CD14-positive monocyte (primary cell): ENCODE data around the gene IGFALS. TPM values are rescaled to one million over a fixed set of nuclear protein-coding genes. Genes with fewer than 3 reads are reported as not detected.

Experiments used
- DNase-seq, 3 donors: peaks; one replicate each; pipeline ENCODE4 v3.0.0-alpha.2; 2011 to 2022
- H2AFZ ChIP-seq: 2 replicates; pipeline ENCODE4 v1.6.0; 2012; ENCODE audit warnings: mild to moderate bottlenecking, low read depth, low read length, inconsistent platforms; ENCODE audit not compliant: insufficient read depth, poor library complexity, severe bottlenecking
- H3K27ac ChIP-seq, 2 donors: 1 replicate in 1 of 2; 2 replicates in 1 of 2; pipeline ENCODE4 v1.5.1; 2012 to 2013; ENCODE audit warnings: low read length in 2 of 2, control low read depth in 1 of 2, inconsistent platforms in 1 of 2, low read depth in 1 of 2, mild to moderate bottlenecking in 1 of 2
- H3K27me3 ChIP-seq, 2 donors: one replicate each; pipeline versions ENCODE4 v1.6.0 to v1.6.1; 2011 to 2013; ENCODE audit warnings: low read length in 2 of 2; ENCODE audit not compliant: control insufficient read depth in 2 of 2, insufficient read depth in 2 of 2
- H3K36me3 ChIP-seq, 2 donors: replicated peaks in 1 of 2; 1 replicate in 1 of 2; 2 replicates in 1 of 2; pipeline versions ENCODE4 v1.5.1 to v1.6.1; 2012 to 2013; ENCODE audit warnings: low read length in 2 of 2, control low read depth in 1 of 2, inconsistent platforms in 1 of 2, mild to moderate bottlenecking in 1 of 2; ENCODE audit not compliant: insufficient read depth in 2 of 2, control insufficient read depth in 1 of 2
- H3K4me1 ChIP-seq, 2 donors: 1 replicate in 1 of 2; 2 replicates in 1 of 2; pipeline versions ENCODE4 v1.5.1 to v1.6.1; 2012 to 2013; ENCODE audit warnings: low read length in 2 of 2, control low read depth in 1 of 2, inconsistent platforms in 1 of 2, mild to moderate bottlenecking in 1 of 2, moderate library complexity in 1 of 2; ENCODE audit not compliant: insufficient read depth in 2 of 2, control insufficient read depth in 1 of 2
- H3K4me2 ChIP-seq: replicated peaks from 2 replicates; pipeline ENCODE3; 2012; ENCODE audit warnings: low read length, moderate library complexity, mild to moderate bottlenecking; ENCODE audit not compliant: poor library complexity, severe bottlenecking; ENCODE audit errors: extremely low read depth
- H3K4me3 ChIP-seq, 3 experiments: fragments of 200-600 bp in 1 of 3; sonication (generic) in 1 of 3; replicated peaks in 1 of 3; 1 replicate in 2 of 3; 2 replicates in 1 of 3; pipeline ENCODE4 v1.5.1; 2011 to 2013; ENCODE audit warnings: low read length in 3 of 3, mild to moderate bottlenecking in 3 of 3, control low read depth in 2 of 3, low read depth in 2 of 3, inconsistent platforms in 1 of 3, moderate library complexity in 1 of 3
- H3K79me2 ChIP-seq: 2 replicates; pipeline ENCODE4 v1.6.0; 2012; ENCODE audit warnings: mild to moderate bottlenecking, control low read depth, inconsistent platforms, low read length, moderate library complexity; ENCODE audit not compliant: insufficient read depth
- H3K9ac ChIP-seq: 2 replicates; pipeline ENCODE4 v1.6.0; 2017; ENCODE audit warnings: low read length, mild to moderate bottlenecking; ENCODE audit not compliant: insufficient read depth, poor library complexity, severe bottlenecking
- H3K9me3 ChIP-seq, 2 donors: replicated peaks in 1 of 2; 1 replicate in 1 of 2; 2 replicates in 1 of 2; pipeline versions ENCODE4 v1.5.1 to v1.6.1; 2012 to 2013; ENCODE audit warnings: low read length in 2 of 2, control low read depth in 1 of 2; ENCODE audit not compliant: control insufficient read depth in 1 of 2, insufficient read depth in 1 of 2
- H4K20me1 ChIP-seq: 2 replicates; pipeline ENCODE4 v1.6.0; 2012; ENCODE audit warnings: mild to moderate bottlenecking, low read length, control low read depth, moderate library complexity; ENCODE audit not compliant: insufficient read depth
- H3K27ac Mint-ChIP-seq, 7 donors: one replicate each; pipeline ENCODE4 v1.8.0; 2020; ENCODE audit warnings: mild to moderate bottlenecking in 7 of 7, mixed read lengths in 7 of 7, moderate library complexity in 6 of 7, inconsistent platforms in 2 of 7
- H3K27me3 Mint-ChIP-seq, 3 donors: one replicate each; pipeline ENCODE4 v1.8.0; 2021 to 2022; ENCODE audit warnings: low read depth in 3 of 3, mild to moderate bottlenecking in 3 of 3, mixed read lengths in 3 of 3, moderate library complexity in 3 of 3, inconsistent platforms in 1 of 3
- H3K36me3 Mint-ChIP-seq, 2 donors: one replicate each; pipeline ENCODE4 v1.8.0; 2020; ENCODE audit warnings: mixed read lengths in 2 of 2, inconsistent platforms in 1 of 2, mild to moderate bottlenecking in 1 of 2
- H3K4me1 Mint-ChIP-seq: one replicate; pipeline ENCODE4 v1.8.0; 2020; ENCODE audit warnings: mild to moderate bottlenecking, mixed read lengths
- H3K4me3 Mint-ChIP-seq, 2 donors: one replicate each; pipeline ENCODE4 v1.8.0; 2020; ENCODE audit warnings: mild to moderate bottlenecking in 2 of 2, mixed read lengths in 2 of 2, moderate library complexity in 1 of 2
- H3K9me3 Mint-ChIP-seq, 7 donors: one replicate each; pipeline ENCODE4 v1.8.0; 2020 to 2022; ENCODE audit warnings: mixed read lengths in 7 of 7, mild to moderate bottlenecking in 6 of 7, moderate library complexity in 6 of 7, inconsistent platforms in 2 of 7
- CTCF ChIP-seq: fragments of 200-600 bp; IDR thresholded peaks from one replicate; pipeline ENCODE4 v1.8.0; 2022; ENCODE audit warnings: antibody characterized with exemption, mild to moderate bottlenecking
- WGBS: methylation state at CpG from one replicate; pipeline ENCODE4 v1.1.5; 2013; ENCODE audit warnings: missing lambda C conversion rate; ENCODE audit not compliant: insufficient coverage; 5-methylcytosine and 5-hydroxymethylcytosine counted together
- intact Hi-C, 2 donors: fragments of 100-400 bp; cut with micrococcal nuclease; formaldehyde crosslinking; loops; one replicate each; pipeline versions ENCODE4 v1.15.0 to v1.15.1; 2023
- polyA plus RNA-seq, 3 donors: library from polyadenylated mRNA; depleted of rRNA in 1 of 3; unstranded in 2 of 3; stranded (reverse) in 1 of 3; fragments of 300-500 nt in 2 of 3; fragments of >200 nt in 1 of 3; fragmentation: Illumina TruSeq in 2 of 3; gene quantifications; 1 replicate in 2 of 3; 2 replicates in 1 of 3; pipeline ENCODE4 v1.2.3, GENCODE V29; 2012 to 2021

IGFALS gene
- polyA plus RNA-seq, 3 donors: 0.07 TPM; not detected in 2

GRCh38 chr16:1759511-1759910, 34.0 kb downstream of the IGFALS start:
- DNase-seq: no peak
- Mint-ChIP-seq H3K27me3 (peaks cover 0 to 3% (median 2%) of the 10 kb centered on the region in 3 donors), H3K4me1 (no peaks in the 10 kb centered on the region), H3K4me3 (no peak overlapping the region), H3K36me3 (peaks cover 42 to 82% of the 10 kb centered on the region in 2 donors), H3K27ac (no peak overlapping the region), H3K9me3 (peaks cover 0 to 2% (median 0%) of the 10 kb centered on the region in 7 donors)
- Histone ChIP-seq H3K27ac (no peak overlapping the region), H3K36me3 (peaks cover 69 to 84% of the 10 kb centered on the region in 2 donors), H3K9me3 (no peaks in the 10 kb centered on the region), H4K20me1 (peaks cover 15% of the 10 kb centered on the region), H3K4me1 (no peaks in the 10 kb centered on the region), H2AFZ (no peak overlapping the region), H3K9ac (no peak overlapping the region), H3K27me3 (no peaks in the 10 kb centered on the region), H3K4me2 (no peak overlapping the region), H3K79me2 (no peaks in the 10 kb centered on the region), H3K4me3 (no peak overlapping the region)
- 98% methylated on average over 21 of the region's 21 CpGs for WGBS
- no peak for TF ChIP-seq CTCF
- intact Hi-C loops: no loop called here

GRCh38 chr16:1758923-1759322, 34.6 kb downstream of the IGFALS start:
- H3K4me2 ChIP-seq: no peak overlapping the region
- no peak for TF ChIP-seq CTCF
- peaks cover 0 to 3% (median 2%) of the 10 kb centered on the region in 3 donors for H3K27me3 Mint-ChIP-seq
- no peaks in the 10 kb centered on the region for H3K4me1 ChIP-seq
- H3K36me3 ChIP-seq: peaks cover 63 to 84% of the 10 kb centered on the region in 2 donors
- no peak overlapping the region for H3K9ac ChIP-seq
- H3K79me2 ChIP-seq: no peaks in the 10 kb centered on the region
- H3K4me3 ChIP-seq: no peak overlapping the region
- H3K27ac ChIP-seq: no peak overlapping the region
- no peak for DNase-seq
- H3K36me3 Mint-ChIP-seq: peaks cover 45 to 85% of the 10 kb centered on the region in 2 donors
- no peak overlapping the region for H3K4me3 Mint-ChIP-seq
- H3K27me3 ChIP-seq: no peaks in the 10 kb centered on the region
- H3K9me3 ChIP-seq: no peaks in the 10 kb centered on the region
- H3K27ac Mint-ChIP-seq: no peak overlapping the region
- 95% methylated on average over 13 of the region's 18 CpGs for WGBS
- H3K4me1 Mint-ChIP-seq: no peaks in the 10 kb centered on the region
- peaks cover 0 to 2% (median 0%) of the 10 kb centered on the region in 7 donors for H3K9me3 Mint-ChIP-seq
- peaks cover 15% of the 10 kb centered on the region for H4K20me1 ChIP-seq
- H2AFZ ChIP-seq: no peak overlapping the region
- intact Hi-C loops: no loop called here
